Skeletal muscle tissue (tissue), 4 donors: ENCODE results near the gene ZFPL1. TPM values are rescaled to one million over a fixed set of nuclear protein-coding genes. Genes with fewer than 3 reads are reported as not detected.

ENCODE experiments used
- H3K27ac ChIP-seq: one replicate; pipeline ENCODE4 v1.7.0; 2013; ENCODE audit warnings: mild to moderate bottlenecking, low read depth, low read length, inconsistent platforms
- H3K27me3 ChIP-seq, 3 donors: one replicate each; pipeline ENCODE4 v1.7.0; 2013; ENCODE audit warnings: low read length in 3 of 3; ENCODE audit not compliant: control insufficient read depth in 3 of 3, insufficient read depth in 3 of 3
- H3K36me3 ChIP-seq, 3 donors: one replicate each; pipeline ENCODE4 v1.7.0; 2013; ENCODE audit warnings: low read length in 3 of 3; ENCODE audit not compliant: control insufficient read depth in 3 of 3, insufficient read depth in 3 of 3
- H3K4me1 ChIP-seq, 3 donors: one replicate each; pipeline ENCODE4 v1.7.0; 2013; ENCODE audit warnings: low read length in 3 of 3, mild to moderate bottlenecking in 3 of 3; ENCODE audit not compliant: control insufficient read depth in 3 of 3, insufficient read depth in 3 of 3
- H3K4me3 ChIP-seq, 3 donors: one replicate each; pipeline ENCODE4 v1.7.0; 2013; ENCODE audit warnings: low read length in 3 of 3
- H3K9ac ChIP-seq, 3 donors: one replicate each; pipeline ENCODE4 v1.7.0; 2013; ENCODE audit warnings: low read length in 3 of 3, mild to moderate bottlenecking in 3 of 3, moderate library complexity in 2 of 3, low read depth in 1 of 3
- H3K9me3 ChIP-seq, 3 donors: one replicate each; pipeline ENCODE4 v1.7.0; 2013; ENCODE audit warnings: low read length in 3 of 3; ENCODE audit not compliant: control insufficient read depth in 3 of 3
- total RNA-seq: library from RNA; depleted of rRNA; stranded (reverse); fragments of >200 nt; gene quantifications from one replicate; pipeline ENCODE4 v1.2.3, GENCODE V29; 2014
- donor health status: Osteomylitis.

The ZFPL1 gene
- total RNA-seq, 1 donor from 2014 or later: 22.4 TPM

DNA sequence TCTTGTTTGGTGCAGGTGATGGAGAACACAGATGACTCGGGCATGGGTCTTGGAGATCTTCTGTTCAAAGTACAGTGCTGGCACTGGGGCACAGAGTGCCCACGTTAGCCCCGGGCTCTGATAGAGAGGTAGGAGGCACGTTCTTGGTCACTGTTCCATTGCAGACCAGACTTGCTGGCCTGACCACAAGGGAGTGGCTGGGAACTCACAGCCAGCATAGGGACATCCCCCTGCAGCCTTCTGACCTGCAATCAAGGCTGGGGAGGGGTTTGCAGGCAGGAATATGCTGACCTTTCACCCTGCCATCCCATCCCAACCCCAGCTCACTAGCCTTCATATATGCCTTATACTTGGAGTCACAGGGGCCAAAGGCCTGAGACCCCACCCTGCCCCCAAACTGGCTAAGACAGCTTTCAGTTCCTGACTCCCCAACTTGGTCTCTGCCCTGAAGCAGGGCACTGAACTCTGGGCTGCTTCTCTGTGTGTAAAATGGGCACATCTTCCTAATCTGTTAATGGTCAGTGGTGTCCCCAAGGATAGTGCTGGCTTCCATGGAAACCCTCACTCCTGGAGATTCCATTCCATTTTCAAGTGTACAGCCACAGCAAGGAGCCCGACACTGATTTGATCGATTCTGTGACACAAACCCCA is 42.7 kb downstream of the ZFPL1 start:
- Histone ChIP-seq H3K27me3 (no peaks in the 10 kb centered on the region), H3K9me3 (no peaks in the 10 kb centered on the region), H3K4me1 (peaks cover 9 to 28% (median 10%) of the 10 kb centered on the region in 3 donors), H3K4me3 (no peak overlapping the region), H3K27ac (no peak overlapping the region), H3K9ac (no peak overlapping the region), H3K36me3 (peaks cover 68 to 70% (median 69%) of the 10 kb centered on the region in 3 donors)

DNA sequence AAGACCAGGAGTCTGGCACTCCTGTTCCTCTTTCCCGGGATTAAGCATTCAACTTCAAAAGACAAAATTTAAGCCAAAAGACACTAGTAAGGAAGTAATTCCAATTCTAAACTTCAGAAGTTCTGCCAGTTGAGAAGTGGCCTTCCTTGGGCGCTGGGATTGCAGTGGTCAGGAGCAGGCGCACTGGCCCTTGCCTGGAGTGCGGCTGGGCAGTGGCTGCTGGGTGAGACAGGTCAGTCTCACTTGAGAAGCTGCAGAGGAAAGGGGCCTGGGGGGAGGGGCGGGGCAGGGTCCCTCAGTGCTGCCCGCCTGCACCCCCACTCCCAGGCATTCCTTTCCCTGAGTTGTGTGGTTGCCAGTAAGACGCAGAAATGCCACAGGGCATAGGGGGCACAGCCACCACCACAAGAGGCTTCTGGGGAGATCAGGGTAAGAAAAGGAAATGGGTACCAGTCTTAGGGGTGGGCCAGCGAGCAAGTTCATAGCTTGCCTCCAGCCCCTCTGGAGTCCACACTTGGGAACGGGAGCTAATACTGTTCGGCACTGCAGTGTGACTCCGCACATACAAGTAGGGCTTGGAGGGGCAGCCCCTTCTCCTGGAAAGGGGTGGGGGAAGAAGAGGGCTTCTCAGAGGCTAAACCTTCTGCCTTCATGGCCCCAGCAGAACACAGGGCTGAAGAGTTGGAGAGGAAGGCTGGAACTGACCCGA is 43.6 kb downstream of the ZFPL1 start:
- H3K4me1 ChIP-seq: peaks cover 15 to 31% (median 18%) of the 10 kb centered on the region in 3 donors
- no peak overlapping the region for H3K27ac ChIP-seq
- H3K36me3 ChIP-seq: peaks cover 76 to 78% (median 78%) of the 10 kb centered on the region in 3 donors
- no peak overlapping the region for H3K9ac ChIP-seq
- H3K27me3 ChIP-seq: no peaks in the 10 kb centered on the region
- H3K9me3 ChIP-seq: no peaks in the 10 kb centered on the region
- H3K4me3 ChIP-seq: no peak overlapping the region

DNA sequence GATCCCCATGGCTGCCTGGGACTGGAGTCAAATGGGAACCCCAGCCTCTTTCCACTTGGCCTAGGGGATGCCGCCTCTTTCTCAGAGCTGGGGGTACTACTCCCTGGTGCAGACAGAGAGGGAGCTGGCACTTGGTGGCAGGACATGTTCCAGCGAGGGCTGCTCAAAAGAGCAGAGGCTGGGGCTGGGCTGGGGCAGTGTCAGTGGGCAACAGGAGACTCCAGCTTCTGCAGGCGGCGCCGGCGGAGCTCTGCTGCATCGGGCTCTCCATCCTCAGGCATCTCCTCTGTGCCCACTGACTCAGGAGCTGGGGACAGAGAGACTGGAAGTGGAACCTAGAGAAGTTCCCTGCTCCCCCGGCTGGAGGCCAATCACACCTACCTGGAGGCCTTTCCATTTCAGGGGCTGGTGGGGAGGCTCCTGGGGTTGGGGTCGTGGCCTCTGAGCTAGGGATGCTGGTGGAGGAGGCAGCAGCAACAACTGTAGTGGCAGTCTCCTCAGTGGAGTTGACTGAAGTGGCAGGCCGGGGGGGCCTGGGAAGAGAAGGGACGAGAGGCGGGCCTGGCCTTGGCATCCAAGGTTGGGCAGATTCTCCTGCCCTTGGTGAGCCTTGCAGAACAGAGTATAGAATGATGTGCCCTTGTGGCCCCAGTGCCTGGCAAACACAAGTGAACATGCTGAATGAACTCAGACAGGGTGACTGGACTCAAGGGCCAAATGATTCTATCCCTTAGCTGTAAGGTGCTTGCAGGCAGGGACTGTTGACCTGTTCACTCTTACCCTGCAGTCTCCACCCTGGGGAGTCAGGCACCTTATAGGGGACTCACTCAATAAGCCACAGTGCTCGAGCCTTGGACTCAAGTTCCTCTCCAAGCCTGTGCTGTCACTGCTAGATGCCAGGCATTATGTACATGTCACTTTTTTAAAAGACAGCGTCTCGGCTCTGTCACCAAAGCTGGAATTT is 44.4 kb downstream of the ZFPL1 start:
- no peak overlapping the region for H3K4me3 ChIP-seq
- peaks cover 20 to 33% (median 20%) of the 10 kb centered on the region in 3 donors for H3K4me1 ChIP-seq
- peaks cover 80 to 83% (median 83%) of the 10 kb centered on the region in 3 donors for H3K36me3 ChIP-seq
- no peaks in the 10 kb centered on the region for H3K27me3 ChIP-seq
- no peaks in the 10 kb centered on the region for H3K9me3 ChIP-seq
- H3K9ac ChIP-seq: no peak overlapping the region
- no peak overlapping the region for H3K27ac ChIP-seq

GRCh38 chr11:65129649-65130441 is 45.8 kb downstream of the ZFPL1 start:
- Histone ChIP-seq H3K4me3 (no peak overlapping the region), H3K9me3 (no peaks in the 10 kb centered on the region), H3K36me3 (peaks cover 75 to 79% (median 78%) of the 10 kb centered on the region in 3 donors), H3K27ac (no peak overlapping the region), H3K27me3 (no peaks in the 10 kb centered on the region), H3K4me1 (peaks cover 24 to 40% (median 25%) of the 10 kb centered on the region in 3 donors), H3K9ac (no peak overlapping the region)

GRCh38 chr11:65130631-65131416 is 46.8 kb downstream of the ZFPL1 start:
- Histone ChIP-seq H3K4me1 (peaks cover 31 to 48% (median 33%) of the 10 kb centered on the region in 3 donors), H3K9me3 (no peaks in the 10 kb centered on the region), H3K27ac (no peak overlapping the region), H3K27me3 (no peaks in the 10 kb centered on the region), H3K36me3 (peaks cover 66 to 70% (median 68%) of the 10 kb centered on the region in 3 donors), H3K4me3 (no peak overlapping the region), H3K9ac (no peak overlapping the region)

GRCh38 chr11:65131417-65131776 is 47.4 kb downstream of the ZFPL1 start:
- no peaks in the 10 kb centered on the region for H3K27me3 ChIP-seq
- H3K4me1 ChIP-seq: peaks cover 35 to 54% (median 35%) of the 10 kb centered on the region in 3 donors
- no peak overlapping the region for H3K27ac ChIP-seq
- no peaks in the 10 kb centered on the region for H3K9me3 ChIP-seq
- H3K9ac ChIP-seq: no peak overlapping the region
- peaks cover 62 to 64% (median 63%) of the 10 kb centered on the region in 3 donors for H3K36me3 ChIP-seq
- no peak overlapping the region for H3K4me3 ChIP-seq

- Histone ChIP-seq H3K36me3 (peaks cover 59% of the 10 kb centered on the region in 3 donors), H3K27me3 (no peaks in the 10 kb centered on the region), H3K27ac (no peak overlapping the region)
Observed at GRCh38 chr11:65131895-65132237, 47.8 kb downstream of the ZFPL1 start.

GRCh38 chr11:65132238-65132987 is 48.4 kb downstream of the ZFPL1 start:
- peak overlapping the region in 1 of 3 donors; percentile 93 for H3K4me3 ChIP-seq
- peaks cover 54 to 56% (median 54%) of the 10 kb centered on the region in 3 donors for H3K36me3 ChIP-seq
- peak overlapping the region; percentile 100 for H3K27ac ChIP-seq
- H3K9ac ChIP-seq: peak overlapping the region; percentile 8 to 100 (median 99)
- no peaks in the 10 kb centered on the region for H3K27me3 ChIP-seq
- H3K4me1 ChIP-seq: peaks cover 35 to 57% (median 35%) of the 10 kb centered on the region in 3 donors
- no peaks in the 10 kb centered on the region for H3K9me3 ChIP-seq

More at GRCh38 chr11:65131895-65132237, 47.8 kb downstream of the ZFPL1 start:
- H3K4me1 ChIP-seq: peaks cover 35 to 57% (median 35%) of the 10 kb centered on the region in 3 donors
- H3K9me3 ChIP-seq: no peaks in the 10 kb centered on the region
- no peak overlapping the region for H3K4me3 ChIP-seq
- peak overlapping the region in 1 of 3 donors; percentile 8 for H3K9ac ChIP-seq
